ENCODE data around the gene LRBA. TPM values are rescaled to one million over a fixed set of nuclear protein-coding genes. Genes with fewer than 3 reads are reported as not detected.
"Not testable (repeated sequence)": the region's sequence is repeated elsewhere in the genome, so short reads cannot be mapped to it uniquely, and the experiment has no call there.

Gene LRBA
- total RNA-seq, 4 donors from 2014 or later, result 28.0 to 51.5 (median 30.9) TPM

DNA sequence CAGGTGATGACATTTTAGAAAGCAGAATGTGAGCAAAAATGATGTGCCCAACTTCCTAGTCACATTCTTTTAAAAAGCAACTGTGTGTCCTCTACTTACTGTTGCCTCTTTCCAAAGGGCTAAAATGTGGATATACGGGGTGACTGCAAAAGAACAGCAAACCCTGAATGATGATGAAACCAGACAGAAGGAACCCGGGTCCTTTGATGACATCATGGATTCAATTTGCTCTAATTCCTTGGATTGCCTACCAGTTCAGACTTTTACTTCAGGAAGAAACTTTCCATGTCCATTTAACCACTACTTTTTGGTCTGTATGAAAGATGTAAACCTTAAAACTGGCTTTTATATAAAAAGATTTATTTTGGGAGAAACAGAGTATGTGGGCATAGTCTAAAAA, 624.0 kb downstream of the LRBA start:
- ATAC-seq (ENCODE audit: low FRiP score), result no peak
- TF ChIP-seq, protein P1, sequence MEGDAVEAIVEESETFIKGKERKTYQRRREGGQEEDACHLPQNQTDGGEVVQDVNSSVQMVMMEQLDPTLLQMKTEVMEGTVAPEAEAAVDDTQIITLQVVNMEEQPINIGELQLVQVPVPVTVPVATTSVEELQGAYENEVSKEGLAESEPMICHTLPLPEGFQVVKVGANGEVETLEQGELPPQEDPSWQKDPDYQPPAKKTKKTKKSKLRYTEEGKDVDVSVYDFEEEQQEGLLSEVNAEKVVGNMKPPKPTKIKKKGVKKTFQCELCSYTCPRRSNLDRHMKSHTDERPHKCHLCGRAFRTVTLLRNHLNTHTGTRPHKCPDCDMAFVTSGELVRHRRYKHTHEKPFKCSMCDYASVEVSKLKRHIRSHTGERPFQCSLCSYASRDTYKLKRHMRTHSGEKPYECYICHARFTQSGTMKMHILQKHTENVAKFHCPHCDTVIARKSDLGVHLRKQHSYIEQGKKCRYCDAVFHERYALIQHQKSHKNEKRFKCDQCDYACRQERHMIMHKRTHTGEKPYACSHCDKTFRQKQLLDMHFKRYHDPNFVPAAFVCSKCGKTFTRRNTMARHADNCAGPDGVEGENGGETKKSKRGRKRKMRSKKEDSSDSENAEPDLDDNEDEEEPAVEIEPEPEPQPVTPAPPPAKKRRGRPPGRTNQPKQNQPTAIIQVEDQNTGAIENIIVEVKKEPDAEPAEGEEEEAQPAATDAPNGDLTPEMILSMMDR (IDR thresholded peaks at IDR 0.05), result no peak

DNA sequence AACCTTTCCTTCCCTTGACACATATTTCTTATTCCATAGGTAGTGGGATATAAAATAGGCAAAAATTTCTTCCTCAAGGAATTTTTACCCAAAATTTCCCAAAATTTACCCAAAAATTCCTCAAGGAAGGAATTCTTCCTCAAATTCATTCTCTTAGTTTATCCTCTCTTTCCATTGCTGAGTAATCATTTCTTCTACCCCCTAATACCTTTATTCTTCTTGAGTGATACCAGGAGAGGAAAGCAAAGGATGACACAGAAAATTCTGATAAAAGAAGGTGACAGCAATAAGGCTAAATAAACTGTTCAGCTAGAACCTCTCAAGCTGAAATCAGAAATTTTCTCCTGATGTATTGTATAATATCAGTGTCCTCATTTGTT, 624.6 kb downstream of the LRBA start:
- TF ChIP-seq, protein P1 (IDR thresholded peaks at IDR 0.05), result no peak
- ATAC-seq (ENCODE audit: low FRiP score), result no peak
- no peak for DNase-seq (ENCODE audit: low spot score)

More for the DNA sequence above, 624.0 kb downstream of the LRBA start:
- no peak for DNase-seq (ENCODE audit: low spot score)

DNA sequence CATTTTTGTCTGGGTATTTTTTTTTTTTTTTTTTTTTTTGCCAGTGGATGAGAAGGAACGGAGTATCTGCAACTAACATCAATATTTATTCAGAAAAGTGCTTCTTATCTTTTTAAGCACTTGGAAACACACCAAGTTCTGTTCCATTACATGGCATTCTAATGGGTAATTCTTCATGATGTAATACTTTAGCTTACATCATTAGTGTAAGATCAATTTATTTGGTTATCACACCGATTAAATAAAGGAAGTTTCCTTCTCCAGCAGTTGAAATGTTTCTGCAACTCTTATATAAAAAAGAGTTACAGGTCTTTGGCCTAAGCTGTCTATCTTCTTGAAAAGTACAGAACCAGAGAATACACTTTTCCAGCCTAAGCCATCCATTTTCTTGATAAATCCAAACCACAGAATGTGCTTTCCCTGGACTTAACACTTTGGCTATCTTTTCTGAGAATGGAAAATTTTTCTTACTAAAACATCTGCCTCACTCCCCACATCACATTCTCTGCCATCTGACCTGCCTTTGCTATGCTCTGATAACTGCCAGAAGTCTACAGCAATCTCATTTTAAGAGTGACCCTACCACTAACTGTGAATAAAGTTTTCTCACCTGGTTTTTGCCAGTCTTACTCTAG, 625.1 kb downstream of the LRBA start:
- no peak for ATAC-seq (ENCODE audit: low FRiP score)
- no peak for DNase-seq (ENCODE audit: low spot score)
- TF ChIP-seq, protein P1 (IDR thresholded peaks at IDR 0.05), result no peak

DNA sequence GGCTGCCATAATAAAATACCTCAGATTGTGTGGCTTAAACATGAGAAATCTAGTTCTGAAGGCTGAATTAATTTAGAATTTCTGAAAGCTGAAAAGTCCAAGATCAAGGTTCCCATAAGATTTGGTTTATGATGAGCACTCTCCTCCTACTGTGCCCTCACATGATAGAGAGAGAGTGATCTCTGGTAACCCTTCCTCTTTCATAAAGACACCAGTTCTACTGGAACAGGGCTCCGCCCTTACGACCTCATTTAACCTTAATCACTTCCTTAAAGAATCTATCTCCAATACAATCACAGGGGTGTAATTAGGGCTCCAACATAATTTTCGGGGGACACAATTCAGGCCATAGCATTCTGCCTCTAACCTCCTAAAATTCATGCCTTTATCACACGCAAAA, 627.1 kb downstream of the LRBA start:
- DNase-seq (ENCODE audit: low spot score), result no peak
- no peak for ATAC-seq (ENCODE audit: low FRiP score)
- TF ChIP-seq, protein P1 (IDR thresholded peaks at IDR 0.05), result no peak

DNA sequence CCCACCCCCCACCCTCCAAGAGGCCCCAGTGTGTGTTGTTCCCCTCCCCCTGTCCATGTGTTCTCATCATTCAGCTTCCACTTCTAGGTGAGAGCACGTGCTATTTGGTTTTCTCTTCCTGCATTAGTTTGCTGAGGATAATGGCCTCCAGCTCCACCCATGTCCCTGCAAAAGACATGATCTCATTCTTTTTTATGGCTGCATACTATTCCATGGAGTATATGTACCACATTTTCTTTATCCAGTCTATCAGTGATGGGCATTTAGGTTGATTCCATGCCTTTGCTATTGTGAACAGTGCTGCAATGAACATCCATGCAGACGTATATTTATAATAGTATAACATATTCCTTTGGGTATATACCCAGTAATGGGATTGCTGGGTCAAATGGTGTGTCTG, 628.7 kb downstream of the LRBA start:
- not testable (repeated sequence) for ATAC-seq (ENCODE audit: low FRiP score); DNase-seq (ENCODE audit: low spot score)

DNA sequence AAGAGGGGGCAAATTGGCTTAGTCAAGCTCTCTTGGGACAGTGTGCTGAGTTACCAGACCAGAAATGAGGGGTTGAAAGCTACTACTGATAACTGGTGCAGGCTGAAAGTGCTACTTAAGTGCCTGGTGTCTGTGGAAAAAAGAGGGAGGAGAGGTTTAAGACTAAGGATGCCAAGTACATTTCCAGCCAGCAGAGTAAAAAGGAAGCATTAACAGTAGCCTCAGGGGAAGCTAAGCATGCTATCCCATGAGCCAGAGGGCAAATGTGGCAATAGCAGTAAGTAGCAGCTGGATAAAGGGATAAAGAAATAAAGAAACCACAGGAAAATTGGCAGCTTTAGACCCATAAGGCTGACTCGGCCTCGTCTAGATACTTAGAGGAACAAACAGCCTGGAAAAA, 629.5 kb downstream of the LRBA start:
- TF ChIP-seq, protein P1 (IDR thresholded peaks at IDR 0.05), result no peak
- ATAC-seq (ENCODE audit: low FRiP score) (no peak), DNase-seq (ENCODE audit: low spot score) (no peak)

DNA sequence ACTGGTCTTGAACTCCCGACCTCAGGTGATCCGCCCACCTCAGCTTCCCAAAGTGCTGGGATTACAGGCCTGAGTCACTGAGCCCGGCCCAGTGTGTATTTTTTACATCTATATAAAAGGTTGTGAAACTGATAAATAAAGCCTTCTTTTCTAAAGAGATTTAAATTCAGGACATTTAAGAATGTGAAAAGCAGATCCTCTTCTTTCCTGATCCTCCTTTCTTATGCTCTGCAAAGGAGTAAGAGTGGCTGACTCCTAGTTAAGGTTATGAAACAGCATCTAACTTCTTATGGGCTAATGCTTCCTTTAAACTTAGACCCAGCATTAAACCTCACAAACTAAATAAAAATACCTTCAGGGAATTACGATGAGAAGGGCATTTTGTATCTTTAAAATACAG, 630.8 kb downstream of the LRBA start:
- DNase-seq (ENCODE audit: low spot score), result no peak
- ATAC-seq (ENCODE audit: low FRiP score), result no peak
- TF ChIP-seq, protein P1 (IDR thresholded peaks at IDR 0.05), result no peak
